HL-60 (cell line): ENCODE results near the gene ARL10.

ENCODE experiments used
- DNase-seq, 2 experiments: peaks; one replicate each; pipeline ENCODE4 v3.0.0-alpha.2; 2010 to 2020; ENCODE audit warnings: low read depth in 1 of 2, low spot score in 1 of 2
- H3K27ac ChIP-seq: fragments of 250-450 bp; sonication (Bioruptor Pico); replicated peaks from 2 replicates; pipeline ENCODE4 v1.5.1; 2020; ENCODE audit warnings: mild to moderate bottlenecking, moderate library complexity
- H3K27me3 ChIP-seq: fragments of 250-450 bp; sonication (Bioruptor Pico); 2 replicates; pipeline ENCODE4 v1.5.1; 2021; ENCODE audit warnings: mild to moderate bottlenecking, moderate library complexity; ENCODE audit not compliant: insufficient read depth, poor library complexity, severe bottlenecking
- H3K4me3 ChIP-seq: replicated peaks from 2 replicates; pipeline ENCODE4 v1.5.1; 2011; ENCODE audit warnings: mild to moderate bottlenecking, control low read depth, low read length; ENCODE audit not compliant: insufficient read depth
- CTCF ChIP-seq: IDR thresholded peaks from one replicate; pipeline ENCODE4 v1.5.1; 2011; ENCODE audit warnings: low read length, control low read depth, inconsistent platforms; ENCODE audit not compliant: insufficient read depth
- GABPA ChIP-seq: IDR thresholded peaks from 2 replicates; pipeline ENCODE4 v1.6.1; 2012; ENCODE audit warnings: low read depth
- POLR2AphosphoS5 ChIP-seq: IDR thresholded peaks from 2 replicates; pipeline ENCODE4 v1.6.1; 2012; ENCODE audit warnings: low read depth
- SPI1 ChIP-seq: IDR thresholded peaks from 2 replicates; pipeline ENCODE4 v1.6.1; 2012; ENCODE audit warnings: low read depth, mild to moderate bottlenecking, borderline replicate concordance
- TF ChIP-seq, protein P1 (sequence below): IDR thresholded peaks from 2 replicates; pipeline ENCODE4 v1.6.1; 2012; ENCODE audit warnings: low read depth; ENCODE audit not compliant: insufficient replicate concordance

Gene ARL10

GRCh38 chr5:176397736-176398420, 32.6 kb downstream of the ARL10 start:
- no peak for TF ChIP-seq SPI1
- TF ChIP-seq CTCF: no peak
- no peak for TF ChIP-seq POLR2AphosphoS5
- TF ChIP-seq, protein P1, sequence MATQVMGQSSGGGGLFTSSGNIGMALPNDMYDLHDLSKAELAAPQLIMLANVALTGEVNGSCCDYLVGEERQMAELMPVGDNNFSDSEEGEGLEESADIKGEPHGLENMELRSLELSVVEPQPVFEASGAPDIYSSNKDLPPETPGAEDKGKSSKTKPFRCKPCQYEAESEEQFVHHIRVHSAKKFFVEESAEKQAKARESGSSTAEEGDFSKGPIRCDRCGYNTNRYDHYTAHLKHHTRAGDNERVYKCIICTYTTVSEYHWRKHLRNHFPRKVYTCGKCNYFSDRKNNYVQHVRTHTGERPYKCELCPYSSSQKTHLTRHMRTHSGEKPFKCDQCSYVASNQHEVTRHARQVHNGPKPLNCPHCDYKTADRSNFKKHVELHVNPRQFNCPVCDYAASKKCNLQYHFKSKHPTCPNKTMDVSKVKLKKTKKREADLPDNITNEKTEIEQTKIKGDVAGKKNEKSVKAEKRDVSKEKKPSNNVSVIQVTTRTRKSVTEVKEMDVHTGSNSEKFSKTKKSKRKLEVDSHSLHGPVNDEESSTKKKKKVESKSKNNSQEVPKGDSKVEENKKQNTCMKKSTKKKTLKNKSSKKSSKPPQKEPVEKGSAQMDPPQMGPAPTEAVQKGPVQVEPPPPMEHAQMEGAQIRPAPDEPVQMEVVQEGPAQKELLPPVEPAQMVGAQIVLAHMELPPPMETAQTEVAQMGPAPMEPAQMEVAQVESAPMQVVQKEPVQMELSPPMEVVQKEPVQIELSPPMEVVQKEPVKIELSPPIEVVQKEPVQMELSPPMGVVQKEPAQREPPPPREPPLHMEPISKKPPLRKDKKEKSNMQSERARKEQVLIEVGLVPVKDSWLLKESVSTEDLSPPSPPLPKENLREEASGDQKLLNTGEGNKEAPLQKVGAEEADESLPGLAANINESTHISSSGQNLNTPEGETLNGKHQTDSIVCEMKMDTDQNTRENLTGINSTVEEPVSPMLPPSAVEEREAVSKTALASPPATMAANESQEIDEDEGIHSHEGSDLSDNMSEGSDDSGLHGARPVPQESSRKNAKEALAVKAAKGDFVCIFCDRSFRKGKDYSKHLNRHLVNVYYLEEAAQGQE: no peak
- no peak for TF ChIP-seq GABPA
- no peak for DNase-seq
- Histone ChIP-seq H3K27me3 (no peaks in the 10 kb centered on the region), H3K4me3 (no peak overlapping the region), H3K27ac (no peak overlapping the region)

DNA sequence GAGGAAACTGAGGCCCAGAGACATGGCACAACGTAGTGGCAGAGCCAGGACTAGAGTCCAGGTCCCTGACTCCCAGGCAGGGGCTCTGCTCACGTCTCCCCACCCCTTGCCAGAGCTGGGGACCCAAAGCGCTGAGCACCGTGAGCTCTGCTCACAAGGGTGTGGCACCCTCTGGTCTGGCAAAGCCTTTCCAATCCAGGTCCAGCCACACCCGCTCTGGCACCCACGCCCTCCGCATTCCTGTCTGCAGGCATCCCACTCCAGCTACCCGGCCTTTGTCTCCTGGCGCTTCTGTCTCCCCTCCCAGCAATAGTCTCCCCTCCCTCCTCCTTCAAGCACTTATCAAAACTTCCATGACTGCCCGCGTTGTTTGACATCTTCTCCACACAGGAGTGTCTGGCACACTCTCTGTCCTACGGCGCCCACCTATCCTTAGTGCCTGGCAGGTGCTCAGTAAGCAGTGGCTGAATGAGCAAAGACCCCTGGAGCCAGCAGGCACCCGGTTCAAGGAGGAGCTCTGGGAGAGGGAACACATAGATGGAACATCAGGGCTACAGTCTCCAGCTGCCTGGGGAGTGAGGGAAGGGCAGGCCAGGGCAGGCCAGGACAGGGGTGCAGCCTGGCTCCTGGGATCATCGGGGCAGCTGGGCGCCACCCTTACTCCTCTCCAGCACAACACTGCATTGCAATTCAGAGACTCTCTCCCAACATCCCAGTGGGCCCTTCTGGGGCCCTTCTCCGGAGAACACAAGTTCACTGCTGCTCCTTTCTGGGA, 35.3 kb downstream of the ARL10 start:
- Histone ChIP-seq H3K27me3 (no peaks in the 10 kb centered on the region), H3K27ac (no peak overlapping the region), H3K4me3 (no peak overlapping the region)
- DNase-seq: no peak
- no peak for TF ChIP-seq CTCF

DNA sequence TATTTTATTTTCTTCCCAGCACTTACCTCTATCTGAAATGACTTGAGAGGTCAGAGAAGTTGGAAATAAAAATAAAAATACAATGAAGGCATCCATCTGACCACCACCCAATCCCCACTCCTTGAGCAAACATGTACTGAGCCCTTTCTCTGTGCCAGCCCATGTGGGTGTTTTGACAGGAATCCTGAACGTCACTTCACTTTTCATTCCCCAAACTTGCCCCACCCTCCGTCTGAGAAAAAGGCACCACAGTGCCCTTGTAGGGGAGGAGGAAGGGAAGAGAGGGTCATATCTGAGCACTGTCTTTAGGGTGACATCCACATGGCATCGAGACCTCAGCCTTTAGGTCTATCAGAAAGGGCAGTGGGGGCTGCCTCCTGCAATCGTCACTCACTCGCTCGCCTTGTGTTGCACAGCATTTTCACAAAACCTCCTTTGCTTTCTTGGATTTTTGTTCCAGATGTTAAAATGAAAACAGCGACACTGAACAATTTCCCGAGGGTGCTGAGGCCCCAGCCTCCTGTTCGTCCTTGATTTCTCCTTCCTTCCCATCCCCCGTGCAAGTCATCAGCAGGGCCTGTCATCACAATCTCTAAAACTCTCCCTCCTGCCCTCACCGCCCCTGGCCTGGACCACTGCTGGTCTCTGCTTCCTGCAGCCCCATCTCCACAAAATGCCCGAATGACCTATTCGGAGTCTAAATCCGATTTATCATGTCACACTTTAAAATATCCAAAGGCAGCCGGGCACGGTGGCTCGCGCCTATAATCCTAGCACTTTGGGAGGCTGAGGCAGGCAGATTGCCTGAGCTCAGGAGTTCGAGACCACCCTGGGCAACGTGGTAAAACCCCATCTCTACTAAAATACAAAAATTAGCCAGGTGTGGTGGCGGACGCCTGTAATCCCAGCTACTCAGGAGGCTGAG, 36.3 kb downstream of the ARL10 start:
- TF ChIP-seq GABPA: no peak
- no peak for TF ChIP-seq POLR2AphosphoS5
- TF ChIP-seq SPI1: no peak
- no peak for TF ChIP-seq CTCF
- TF ChIP-seq, protein P1: no peak
- no peak for DNase-seq
- no peaks in the 10 kb centered on the region for H3K27me3 ChIP-seq
- H3K27ac ChIP-seq: no peak overlapping the region
- H3K4me3 ChIP-seq: no peak overlapping the region
